Stimulated activated CD8-positive, alpha-beta memory T cell treated with anti-CD3 and anti-CD28 coated beads, Interleukin-7, amount 100 ng/mL, for 48 hours (primary cell): ENCODE data around the gene NT5M.

ENCODE experiments used
- DNase-seq, 2 donors: peaks; one replicate each; pipeline ENCODE4 v3.0.0-alpha.2; 2020; ENCODE audit warnings: low read depth in 1 of 2; ENCODE audit errors: extremely low read depth in 1 of 2

Gene NT5M

DNA sequence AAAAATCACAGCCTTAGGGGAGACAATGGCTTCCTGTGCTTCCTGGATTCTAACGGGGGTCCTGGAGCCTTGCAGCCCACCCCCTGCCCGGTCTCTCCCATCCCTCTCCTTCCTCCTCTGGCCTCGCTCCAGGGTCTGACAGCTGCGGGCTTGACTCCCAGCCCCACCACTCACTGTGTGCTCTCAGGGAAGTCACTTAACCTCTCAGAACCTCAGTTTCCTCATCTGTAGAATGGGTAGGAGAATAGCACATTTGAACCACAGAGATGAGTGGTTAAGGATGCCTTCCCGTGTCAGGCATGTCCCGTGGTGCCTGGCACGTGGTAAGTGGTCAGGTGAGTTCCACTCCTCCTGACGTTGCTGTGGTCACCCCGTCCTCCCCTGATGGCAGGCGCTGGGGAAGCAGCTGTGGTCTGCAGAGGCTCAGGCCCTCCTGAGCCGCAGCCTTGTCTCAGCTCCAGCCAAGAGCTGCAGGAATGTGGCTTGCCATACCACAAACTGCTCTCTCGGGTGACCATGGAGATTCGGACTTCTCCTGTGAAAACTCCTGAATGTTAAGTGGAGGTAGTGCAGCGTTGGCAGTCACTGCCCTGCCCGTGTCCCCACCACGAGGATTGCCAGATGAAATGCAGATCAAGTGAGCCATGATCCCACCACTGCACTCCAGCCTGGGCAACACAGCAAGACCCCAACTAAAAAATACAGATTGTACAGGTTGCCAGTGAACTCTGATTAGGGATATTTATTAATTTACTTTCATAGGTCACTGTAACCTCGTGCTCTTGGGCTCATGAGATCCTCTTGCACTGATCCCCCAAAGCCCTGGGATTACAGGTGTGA, 85.7 kb downstream of the NT5M start:
- no peak for DNase-seq

DNA sequence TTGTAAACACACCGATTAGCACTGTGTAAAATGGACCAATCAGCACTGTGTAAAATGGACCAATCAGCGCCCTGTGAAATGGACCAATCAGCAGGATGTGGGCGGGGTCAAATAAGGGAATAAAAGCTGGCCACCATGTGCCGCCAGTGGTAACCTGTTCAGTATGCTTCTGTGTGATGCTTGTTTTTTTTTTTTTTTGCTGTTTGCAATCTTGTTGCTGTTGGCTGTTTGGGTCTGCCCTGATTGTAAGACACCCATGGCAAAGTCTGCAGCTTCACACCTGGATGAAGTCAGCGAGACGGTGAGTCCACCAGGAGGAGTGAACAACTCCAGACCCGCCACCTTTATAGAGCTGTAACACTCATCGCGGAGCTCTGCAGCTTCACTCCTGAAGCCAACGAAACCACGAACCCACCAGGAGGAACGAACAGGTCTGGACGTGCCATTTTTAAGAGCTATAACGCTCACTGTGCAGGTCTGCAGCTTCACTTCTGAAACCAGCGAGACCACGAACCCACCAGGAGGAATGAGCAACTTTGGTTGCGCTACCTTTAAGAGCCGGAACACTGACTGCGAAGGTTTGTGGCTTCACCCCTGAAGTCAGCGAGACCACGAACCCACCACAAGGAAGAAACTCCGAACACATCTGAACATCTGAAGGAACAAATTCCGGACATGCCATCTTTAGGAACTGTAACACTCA, 88.6 kb downstream of the NT5M start:
- DNase-seq, result peak; percentile 27 to 59

DNA sequence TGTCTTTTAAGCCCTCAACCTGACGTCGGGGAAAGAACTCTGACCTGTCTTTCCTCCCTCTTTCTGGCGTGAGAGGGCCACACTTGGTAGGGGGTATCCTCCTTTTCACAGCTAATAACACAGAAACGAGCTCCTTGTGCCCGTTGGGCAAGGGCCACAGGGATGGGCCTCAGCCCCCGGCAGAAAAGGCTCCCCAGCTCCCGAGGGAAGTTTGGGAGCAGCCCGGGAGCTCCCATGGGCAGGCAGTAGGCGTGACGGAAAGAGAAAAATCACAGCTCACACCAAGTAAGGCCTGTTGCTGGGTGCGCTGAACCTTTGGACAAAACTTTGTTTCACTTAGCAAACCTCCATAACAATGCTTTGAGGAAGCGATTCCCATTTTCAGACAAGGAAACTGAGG, 90.8 kb downstream of the NT5M start:
- DNase-seq, result no peak

GRCh38 chr17:17394494-17394893, 91.3 kb downstream of the NT5M start:
- DNase-seq, result no peak

GRCh38 chr17:17395246-17395802, 92.2 kb downstream of the NT5M start:
- DNase-seq, result no peak

GRCh38 chr17:17395885-17396284, 92.7 kb downstream of the NT5M start:
- no peak for DNase-seq
